Caco-2 (cell line): ENCODE results near the gene PIPOX. TPM values are rescaled to one million over a fixed set of nuclear protein-coding genes. Genes with fewer than 3 reads are reported as not detected.

Experiments
- BruUV-seq: library from RNA; stranded (reverse); fragments of 400-500 nt; replicated peaks from 2 replicates; lab custom pipeline; 2021; lab: Mats Ljungman, UMichigan
- CTCF ChIA-PET: fragments of 300-600 bp; sonication (Branson Sonifier 250); formaldehyde crosslinking; loops from one replicate; lab custom pipeline; 2022; ENCODE audit warnings: antibody characterized with exemption; lab: Charles Lee
- POLR2A ChIA-PET: fragments of 300-600 bp; sonication (Branson Sonifier 250); formaldehyde crosslinking; loops from one replicate; lab custom pipeline; 2022; ENCODE audit warnings: antibody characterized with exemption; lab: Charles Lee
- DNase-seq, 2 experiments: peaks; one replicate each; pipeline versions ENCODE4 v3.0.0 to v3.0.0-alpha.2; 2020 to 2022
- H3K27me3 ChIP-seq: replicated peaks from 2 replicates; pipeline ENCODE4 v1.6.0; 2011; ENCODE audit warnings: low read length; ENCODE audit not compliant: control insufficient read depth, insufficient read depth
- H3K36me3 ChIP-seq: 2 replicates; pipeline ENCODE4 v1.5.1; 2011; ENCODE audit warnings: low read length; ENCODE audit not compliant: control insufficient read depth, insufficient read depth
- H3K4me1 ChIP-seq: fragments of 250-450 bp; sonication (Bioruptor Pico); 2 replicates; pipeline ENCODE4 v1.5.1; 2020; ENCODE audit warnings: mild to moderate bottlenecking
- H3K4me3 ChIP-seq: 2 replicates; pipeline ENCODE4 v1.5.1; 2011; ENCODE audit warnings: low read depth, mild to moderate bottlenecking, control low read depth, low read length
- H3K9me3 ChIP-seq: fragments of 250-450 bp; sonication (Bioruptor Pico); 2 replicates; pipeline ENCODE4 v1.5.1; 2020; ENCODE audit warnings: mild to moderate bottlenecking, moderate library complexity
- H3K27ac Mint-ChIP-seq: one replicate; pipeline ENCODE4 v1.8.0; 2022; ENCODE audit warnings: mixed read lengths; ENCODE audit not compliant: unreplicated experiment
- H3K27me3 Mint-ChIP-seq: one replicate; pipeline ENCODE4 v1.8.0; 2022; ENCODE audit warnings: mixed read lengths; ENCODE audit not compliant: insufficient read depth, unreplicated experiment
- H3K36me3 Mint-ChIP-seq: one replicate; pipeline ENCODE4 v1.8.0; 2022; ENCODE audit warnings: mild to moderate bottlenecking, mixed read lengths; ENCODE audit not compliant: insufficient read depth, unreplicated experiment
- H3K4me1 Mint-ChIP-seq: one replicate; pipeline ENCODE4 v1.8.0; 2022; ENCODE audit warnings: low read depth, mixed read lengths; ENCODE audit not compliant: unreplicated experiment
- H3K4me3 Mint-ChIP-seq: one replicate; pipeline ENCODE4 v1.8.0; 2022; ENCODE audit warnings: mild to moderate bottlenecking, moderate library complexity, mixed read lengths; ENCODE audit not compliant: unreplicated experiment
- H3K9me3 Mint-ChIP-seq: one replicate; pipeline ENCODE4 v1.8.0; 2022; ENCODE audit warnings: mixed read lengths; ENCODE audit not compliant: unreplicated experiment
- CTCF ChIP-seq, 2 experiments: fragments of 200-600 bp in 1 of 2; IDR thresholded peaks; 1 replicate in 1 of 2; 2 replicates in 1 of 2; pipeline versions ENCODE4 v1.5.1 to v1.8.0; 2011 to 2022; ENCODE audit warnings: antibody characterized with exemption in 1 of 2, control low read depth in 1 of 2, inconsistent platforms in 1 of 2, low read depth in 1 of 2, low read length in 1 of 2, mild to moderate bottlenecking in 1 of 2, moderate library complexity in 1 of 2; ENCODE audit not compliant: insufficient read depth in 1 of 2, severe bottlenecking in 1 of 2, unreplicated experiment in 1 of 2
- intact Hi-C: fragments of 100-400 bp; cut with micrococcal nuclease; formaldehyde crosslinking; loops from one replicate; pipeline ENCODE4 v1.10.0; 2022; ENCODE audit not compliant: unreplicated experiment
- total RNA-seq: library from RNA; stranded (reverse); gene quantifications from 2 replicates; pipeline ENCODE4 v1.2.3, GENCODE V29; 2022

Gene PIPOX
- total RNA-seq, 1 experiment from 2014 or later = 2.2 TPM

DNA sequence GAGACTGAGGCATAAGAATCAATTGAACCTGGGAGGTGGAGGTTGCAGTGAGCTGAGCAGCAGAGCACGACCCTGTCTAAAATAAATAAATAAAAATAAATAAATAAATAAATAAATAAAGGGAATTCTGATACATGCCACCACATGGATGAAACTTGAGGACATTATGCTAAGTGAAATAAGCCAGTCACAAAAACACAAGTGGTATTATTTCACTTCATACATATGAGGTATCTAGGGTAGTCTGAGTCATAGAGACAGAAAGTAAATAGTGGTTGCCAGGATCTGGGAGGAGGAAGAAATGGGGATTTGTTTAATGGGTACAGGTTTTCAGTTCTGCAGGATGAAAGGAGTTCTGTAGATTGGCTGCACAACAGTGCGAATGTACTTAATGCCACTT is 16.3 kb downstream of the PIPOX start:
- no peak for DNase-seq
- Histone ChIP-seq H3K9me3 (no peaks in the 10 kb centered on the region), H3K36me3 (no peaks in the 10 kb centered on the region), H3K27me3 (no peaks in the 10 kb centered on the region; the same call in 1 of the 2 replicates), H3K4me1 (no peaks in the 10 kb centered on the region), H3K4me3 (no peak overlapping the region)
- Mint-ChIP-seq H3K36me3 (no peaks in the 10 kb centered on the region), H3K27ac (no peak overlapping the region), H3K4me3 (no peak overlapping the region), H3K4me1 (no peaks in the 10 kb centered on the region), H3K27me3 (peaks cover 11% of the 10 kb centered on the region), H3K9me3 (no peaks in the 10 kb centered on the region)
- no peak for TF ChIP-seq CTCF (IDR thresholded peaks at IDR 0.05; ENCODE audit: insufficient read depth in 1 of 2, low read depth in 1 of 2, low read length in 1 of 2, severe bottlenecking in 1 of 2, unreplicated experiment in 1 of 2)
- CTCF ChIA-PET = interaction anchor here (0.6 to 1.4 kb wide), 3 partner anchors 94 to 558 kb away, joined by 4 to 6 read pairs (median 4); no protein-coding TSS in a partner anchor
- intact Hi-C loops = loop anchor here (5.0 kb wide), 1 partner anchor 37 kb away; no protein-coding TSS in a partner anchor
- BruUV-seq = no TSS peak
- POLR2A ChIA-PET = no interaction called here

- H3K4me1 ChIP-seq = no peaks in the 10 kb centered on the region
- DNase-seq = no peak
- H3K9me3 Mint-ChIP-seq = no peaks in the 10 kb centered on the region
- no peaks in the 10 kb centered on the region for H3K9me3 ChIP-seq
- H3K36me3 ChIP-seq = no peaks in the 10 kb centered on the region
- H3K4me3 ChIP-seq = no peak overlapping the region
- POLR2A ChIA-PET = no interaction called here
- no peak for TF ChIP-seq CTCF (IDR thresholded peaks at IDR 0.05; ENCODE audit: insufficient read depth in 1 of 2, low read depth in 1 of 2, low read length in 1 of 2, severe bottlenecking in 1 of 2, unreplicated experiment in 1 of 2)
- CTCF ChIA-PET = interaction anchor here (1.4 kb wide), 1 partner anchor 95 kb away, joined by 6 read pairs; no protein-coding TSS in a partner anchor
- intact Hi-C loops = no loop called here
- no peak overlapping the region for H3K4me3 Mint-ChIP-seq
- no peaks in the 10 kb centered on the region for H3K27me3 ChIP-seq
- H3K4me1 Mint-ChIP-seq = no peaks in the 10 kb centered on the region
- H3K27ac Mint-ChIP-seq = no peak overlapping the region
- no peaks in the 10 kb centered on the region for H3K36me3 Mint-ChIP-seq
- H3K27me3 Mint-ChIP-seq = peaks cover 11% of the 10 kb centered on the region
- BruUV-seq = no TSS peak
These were observed 17.5 kb downstream of the PIPOX start for GRCh38 chr17:29060475-29060874.

- no peaks in the 10 kb centered on the region for H3K4me1 Mint-ChIP-seq
- H3K27me3 Mint-ChIP-seq = peaks cover 11% of the 10 kb centered on the region
- H3K27ac Mint-ChIP-seq = no peak overlapping the region
- no peak for TF ChIP-seq CTCF (IDR thresholded peaks at IDR 0.05; ENCODE audit: insufficient read depth in 1 of 2, low read depth in 1 of 2, low read length in 1 of 2, severe bottlenecking in 1 of 2, unreplicated experiment in 1 of 2)
- Histone ChIP-seq H3K36me3 (no peaks in the 10 kb centered on the region), H3K4me3 (no peak overlapping the region), H3K27me3 (no peaks in the 10 kb centered on the region), H3K4me1 (no peaks in the 10 kb centered on the region), H3K9me3 (no peaks in the 10 kb centered on the region)
- no peak overlapping the region for H3K4me3 Mint-ChIP-seq
- no peak for DNase-seq
- POLR2A ChIA-PET = no interaction called here
- intact Hi-C loops = no loop called here
- no peaks in the 10 kb centered on the region for H3K36me3 Mint-ChIP-seq
- H3K9me3 Mint-ChIP-seq = no peaks in the 10 kb centered on the region
- CTCF ChIA-PET = no interaction called here
- BruUV-seq = no TSS peak
These were observed 18.1 kb downstream of the PIPOX start for GRCh38 chr17:29061036-29061435.
